Fibroblast of pulmonary artery (primary cell): Measurements from ENCODE around the gene VAV2.
"Not testable (repeated sequence)": the region's sequence is repeated elsewhere in the genome, so short reads cannot be mapped to it uniquely, and the experiment has no call there.

Experiments used
- DNase-seq: peaks from one replicate; pipeline ENCODE4 v3.0.0-alpha.2; 2010; ENCODE audit warnings: low read depth
- H3K4me3 ChIP-seq: replicated peaks from 2 replicates; pipeline ENCODE4 v1.5.1; 2011; ENCODE audit warnings: low read depth, mild to moderate bottlenecking, control low read depth, low read length, moderate library complexity
- TF ChIP-seq, protein P1 (sequence below): IDR thresholded peaks from 2 replicates; pipeline ENCODE4 v1.5.1; 2011; ENCODE audit warnings: mild to moderate bottlenecking, control low read depth, low read length, inconsistent platforms; ENCODE audit errors: missing control alignments

Gene VAV2

DNA sequence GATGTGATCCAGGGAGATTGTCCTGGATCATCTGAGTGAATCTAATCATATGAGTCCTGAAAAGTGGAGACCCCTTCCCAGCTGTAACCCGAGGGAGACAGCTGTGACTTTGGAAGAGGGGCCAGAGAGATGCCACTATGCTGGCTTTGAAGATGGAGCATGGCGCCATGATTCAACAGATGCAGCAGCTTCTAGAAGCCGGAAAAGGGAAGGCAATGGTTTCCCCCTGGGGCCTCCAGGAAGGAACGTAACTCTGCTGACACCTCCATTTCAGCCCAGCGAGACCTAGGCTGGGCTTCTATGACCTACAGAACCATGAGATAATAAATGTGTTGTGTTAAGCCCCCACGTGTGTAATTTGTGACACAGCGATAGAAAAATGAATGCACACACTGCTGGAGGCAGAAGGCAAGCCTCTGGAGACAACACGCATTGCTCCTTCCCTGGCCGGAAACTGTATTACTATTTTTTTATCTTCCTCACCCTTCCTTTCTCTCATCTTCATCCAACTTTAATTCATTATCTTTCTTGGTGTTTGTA, 237.4 kb downstream of the VAV2 start:
- DNase-seq, result peak; percentile 12
- H3K4me3 ChIP-seq, result no peak overlapping the region
- TF ChIP-seq, protein P1, sequence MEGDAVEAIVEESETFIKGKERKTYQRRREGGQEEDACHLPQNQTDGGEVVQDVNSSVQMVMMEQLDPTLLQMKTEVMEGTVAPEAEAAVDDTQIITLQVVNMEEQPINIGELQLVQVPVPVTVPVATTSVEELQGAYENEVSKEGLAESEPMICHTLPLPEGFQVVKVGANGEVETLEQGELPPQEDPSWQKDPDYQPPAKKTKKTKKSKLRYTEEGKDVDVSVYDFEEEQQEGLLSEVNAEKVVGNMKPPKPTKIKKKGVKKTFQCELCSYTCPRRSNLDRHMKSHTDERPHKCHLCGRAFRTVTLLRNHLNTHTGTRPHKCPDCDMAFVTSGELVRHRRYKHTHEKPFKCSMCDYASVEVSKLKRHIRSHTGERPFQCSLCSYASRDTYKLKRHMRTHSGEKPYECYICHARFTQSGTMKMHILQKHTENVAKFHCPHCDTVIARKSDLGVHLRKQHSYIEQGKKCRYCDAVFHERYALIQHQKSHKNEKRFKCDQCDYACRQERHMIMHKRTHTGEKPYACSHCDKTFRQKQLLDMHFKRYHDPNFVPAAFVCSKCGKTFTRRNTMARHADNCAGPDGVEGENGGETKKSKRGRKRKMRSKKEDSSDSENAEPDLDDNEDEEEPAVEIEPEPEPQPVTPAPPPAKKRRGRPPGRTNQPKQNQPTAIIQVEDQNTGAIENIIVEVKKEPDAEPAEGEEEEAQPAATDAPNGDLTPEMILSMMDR, result no peak

DNA sequence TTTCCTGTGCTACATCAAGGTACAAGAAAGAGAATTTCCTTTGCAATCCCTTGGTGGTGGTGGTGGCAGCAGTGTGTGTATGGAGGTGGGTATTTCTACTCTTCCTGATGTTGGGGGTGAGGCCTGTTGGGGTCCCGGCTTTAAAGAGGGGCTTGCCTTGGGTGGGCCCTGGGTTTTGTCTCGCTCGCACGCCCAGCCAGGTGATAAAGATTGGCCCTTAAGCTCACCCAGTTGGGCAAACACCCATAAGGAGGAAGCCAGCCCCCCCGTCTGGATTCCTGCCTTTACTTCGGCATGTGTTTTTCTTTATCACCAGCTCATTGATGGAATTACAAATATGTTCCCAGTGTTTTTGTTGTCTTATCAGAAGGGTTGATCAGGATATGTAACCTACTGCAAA, 237.9 kb downstream of the VAV2 start:
- no peak overlapping the region for H3K4me3 ChIP-seq
- DNase-seq, result no peak
- TF ChIP-seq, protein P1, result no peak

DNA sequence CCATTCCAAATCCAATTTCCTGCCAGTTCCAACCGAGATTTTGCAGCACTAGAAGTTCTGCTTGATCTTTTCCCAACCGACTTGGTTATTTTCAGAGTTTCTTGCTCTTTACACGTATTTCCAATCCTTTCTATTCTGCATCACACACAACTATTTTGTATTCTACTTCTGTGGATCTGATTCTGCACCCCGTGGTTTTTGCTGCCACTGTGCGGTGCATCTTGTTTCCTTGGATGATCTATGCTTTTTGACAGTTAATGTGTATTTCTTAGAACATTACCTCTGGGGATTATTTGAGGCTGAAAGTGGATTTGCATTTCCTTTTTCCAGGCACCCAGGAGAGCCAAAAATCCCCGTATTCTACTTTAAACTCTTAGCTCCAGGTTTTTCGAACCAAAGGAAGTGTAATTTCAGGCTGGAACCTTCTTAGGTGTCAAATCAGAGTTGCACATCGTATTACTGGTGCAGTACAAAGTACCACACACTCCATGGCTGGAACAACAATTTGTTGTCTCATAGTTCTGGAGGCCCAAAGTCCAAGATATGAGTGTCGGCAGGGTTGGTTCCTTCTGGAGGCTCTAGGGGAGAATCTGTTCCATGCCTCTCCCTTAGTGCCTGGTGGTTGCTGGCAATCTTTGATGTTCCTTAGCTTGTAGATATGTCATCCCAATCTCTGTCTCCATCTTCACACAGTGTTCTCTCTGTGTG, 239.2 kb downstream of the VAV2 start:
- H3K4me3 ChIP-seq, result no peak overlapping the region
- TF ChIP-seq, protein P1, result no peak
- no peak for DNase-seq

DNA sequence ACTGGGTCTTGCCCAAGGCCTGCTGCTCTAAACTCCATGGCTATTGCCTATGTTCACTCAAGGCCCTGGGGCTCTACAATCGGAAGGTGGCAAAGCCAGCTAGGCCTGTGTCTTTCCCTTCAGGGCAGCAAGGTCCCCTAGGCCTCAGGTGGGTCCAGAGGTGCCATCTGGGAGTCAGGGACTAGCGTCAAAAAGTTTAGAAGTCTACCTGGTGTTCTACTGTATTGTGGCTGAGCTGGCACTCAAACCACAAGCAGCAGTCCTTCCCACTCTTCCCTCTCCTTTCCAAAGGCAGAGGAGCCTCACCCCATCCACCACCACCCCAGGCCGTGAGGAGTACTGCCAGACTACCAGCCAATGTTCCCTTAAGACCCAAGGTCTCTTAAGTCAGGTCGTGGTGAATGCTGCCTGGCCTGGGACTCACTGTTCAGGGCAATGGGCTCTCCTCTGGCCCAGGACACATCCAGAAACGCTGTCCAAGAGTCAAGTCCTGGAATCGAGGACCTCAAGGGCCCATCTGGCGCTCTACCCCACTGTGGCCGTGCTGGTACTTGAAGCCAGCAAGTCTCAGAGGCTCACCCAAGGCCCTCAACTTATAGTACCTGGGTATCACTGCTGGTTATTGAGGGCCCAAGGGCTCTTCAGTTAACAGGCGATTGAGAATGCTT, 241.0 kb downstream of the VAV2 start:
- TF ChIP-seq, protein P1, result no peak
- H3K4me3 ChIP-seq, result no peak overlapping the region
- DNase-seq, result no peak

DNA sequence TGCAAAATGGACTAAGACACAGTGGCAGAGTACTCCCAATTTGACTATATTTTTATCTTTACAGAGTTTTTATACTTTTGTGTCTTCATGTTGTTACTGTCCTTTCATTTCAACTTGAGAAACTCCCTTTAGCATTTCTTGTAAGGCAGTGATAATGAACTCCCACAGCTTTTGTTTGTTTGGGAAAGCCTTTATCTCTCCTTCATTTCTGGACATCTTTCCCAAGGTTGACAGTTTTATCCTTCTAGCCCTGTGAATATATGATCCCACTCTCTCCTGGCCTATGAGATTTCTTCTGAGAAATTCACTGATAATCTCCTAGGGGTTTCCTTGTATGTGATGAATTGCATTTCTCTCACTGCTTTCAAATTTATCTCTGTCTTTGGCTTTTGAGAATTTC, 244.8 kb downstream of the VAV2 start:
- no peak overlapping the region for H3K4me3 ChIP-seq
- TF ChIP-seq, protein P1, result no peak
- no peak for DNase-seq

GRCh38 chr9:133744528-133744927, 247.6 kb downstream of the VAV2 start:
- DNase-seq, H3K4me3 ChIP-seq: not testable (repeated sequence)

GRCh38 chr9:133742849-133743444, 249.2 kb downstream of the VAV2 start:
- TF ChIP-seq, protein P1, result peak; percentile 98
- no peak overlapping the region for H3K4me3 ChIP-seq
- peak; percentile 66 for DNase-seq
